Measurements from ENCODE around the gene NLGN1.

DNA sequence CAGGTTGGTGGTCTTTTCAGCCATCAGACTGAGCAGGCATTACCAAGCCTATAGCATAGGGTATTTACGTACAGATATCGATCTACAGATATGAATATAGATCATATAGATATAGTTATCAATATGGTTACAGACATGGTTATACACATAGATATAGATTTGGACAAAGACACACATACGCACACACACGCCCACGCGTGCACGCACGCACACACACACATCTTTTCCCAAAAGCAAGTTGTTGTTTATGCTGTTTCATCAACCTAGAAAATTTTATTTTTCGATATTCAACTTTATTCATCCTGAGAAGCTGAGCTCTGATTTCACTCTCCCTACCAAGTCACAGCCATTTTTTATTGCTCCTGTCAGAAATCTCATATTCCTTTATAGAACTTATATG lies 309.1 kb downstream of the NLGN1 start:
- TF ChIP-seq SP1 (IDR thresholded peaks at IDR 0.05), result no peak
- no peak for TF ChIP-seq TARDBP (IDR thresholded peaks at IDR 0.05)
- no peak for TF ChIP-seq FOXM1 (IDR thresholded peaks at IDR 0.05; ENCODE audit: borderline replicate concordance)
- no peak for TF ChIP-seq ELF4 (IDR thresholded peaks at IDR 0.05)
- TF ChIP-seq, protein P1, sequence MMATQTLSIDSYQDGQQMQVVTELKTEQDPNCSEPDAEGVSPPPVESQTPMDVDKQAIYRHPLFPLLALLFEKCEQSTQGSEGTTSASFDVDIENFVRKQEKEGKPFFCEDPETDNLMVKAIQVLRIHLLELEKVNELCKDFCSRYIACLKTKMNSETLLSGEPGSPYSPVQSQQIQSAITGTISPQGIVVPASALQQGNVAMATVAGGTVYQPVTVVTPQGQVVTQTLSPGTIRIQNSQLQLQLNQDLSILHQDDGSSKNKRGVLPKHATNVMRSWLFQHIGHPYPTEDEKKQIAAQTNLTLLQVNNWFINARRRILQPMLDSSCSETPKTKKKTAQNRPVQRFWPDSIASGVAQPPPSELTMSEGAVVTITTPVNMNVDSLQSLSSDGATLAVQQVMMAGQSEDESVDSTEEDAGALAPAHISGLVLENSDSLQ (IDR thresholded peaks at IDR 0.05), result no peak
- no peak for TF ChIP-seq FOXA1 (IDR thresholded peaks at IDR 0.05)
- no peak for TF ChIP-seq CTBP1 (IDR thresholded peaks at IDR 0.05; ENCODE audit: borderline replicate concordance)
